Common myeloid progenitor, CD34-positive (primary cell): ENCODE measurements around the gene STX19.

Source experiments
- CTCF ChIA-PET: fragments of 350-600 bp; sonication (Branson Sonifier 250); formaldehyde crosslinking; loops from one replicate; lab custom pipeline; 2021; ENCODE audit warnings: antibody characterized with exemption; lab: Charles Lee
- POLR2A ChIA-PET: fragments of 350-600 bp; sonication (Branson Sonifier 250); formaldehyde crosslinking; loops from one replicate; lab custom pipeline; 2021; ENCODE audit warnings: antibody characterized with exemption; lab: Charles Lee
- DNase-seq, 3 donors: peaks; one replicate each; pipeline versions ENCODE4 v3.0.0 to v3.0.0-alpha.2; 2013
- H3K27ac ChIP-seq, 2 experiments: 1 replicate in 1 of 2; 2 replicates in 1 of 2; pipeline ENCODE4 v1.7.0; 2013; ENCODE audit warnings: inconsistent platforms in 2 of 2, low read length in 2 of 2, mild to moderate bottlenecking in 2 of 2, low read depth in 1 of 2, moderate library complexity in 1 of 2; ENCODE audit not compliant: severe bottlenecking in 2 of 2, insufficient read depth in 1 of 2, poor library complexity in 1 of 2
- H3K27me3 ChIP-seq, 5 experiments: replicated peaks in 2 of 5; 1 replicate in 3 of 5; 2 replicates in 2 of 5; pipeline versions ENCODE4 v1.6.1 to v1.7.0; 2013; ENCODE audit warnings: low read length in 4 of 5, mild to moderate bottlenecking in 2 of 5, moderate library complexity in 2 of 5, inconsistent platforms in 1 of 5; ENCODE audit not compliant: insufficient read depth in 5 of 5, control insufficient read depth in 4 of 5
- H3K36me3 ChIP-seq, 4 experiments: 1 replicate in 2 of 4; 2 replicates in 2 of 4; pipeline versions ENCODE4 v1.6.1 to v1.7.0; 2013; ENCODE audit warnings: low read length in 3 of 4, control low read depth in 1 of 4, mild to moderate bottlenecking in 1 of 4; ENCODE audit not compliant: control insufficient read depth in 4 of 4, insufficient read depth in 4 of 4
- H3K4me1 ChIP-seq, 4 experiments: 1 replicate in 3 of 4; 2 replicates in 1 of 4; pipeline versions ENCODE4 v1.6.1 to v1.7.1; 2013; ENCODE audit warnings: low read length in 3 of 4, mild to moderate bottlenecking in 3 of 4, control low read depth in 1 of 4, inconsistent platforms in 1 of 4, moderate library complexity in 1 of 4; ENCODE audit not compliant: control insufficient read depth in 4 of 4, insufficient read depth in 4 of 4; ENCODE audit errors: control extremely low read depth in 1 of 4
- H3K4me3 ChIP-seq, 7 experiments: 1 replicate in 4 of 7; 2 replicates in 3 of 7; pipeline versions ENCODE4 v1.5.1 to v1.7.0; 2013; ENCODE audit warnings: mild to moderate bottlenecking in 7 of 7, low read length in 6 of 7, moderate library complexity in 6 of 7, inconsistent platforms in 2 of 7, low read depth in 2 of 7, control low read depth in 1 of 7; ENCODE audit not compliant: insufficient read depth in 4 of 7, control insufficient read depth in 1 of 7; ENCODE audit errors: extremely low read depth in 1 of 7
- H3K9me3 ChIP-seq, 5 experiments: 1 replicate in 4 of 5; 2 replicates in 1 of 5; pipeline versions ENCODE4 v1.6.1 to v1.7.1; 2013; ENCODE audit warnings: low read length in 4 of 5, mild to moderate bottlenecking in 2 of 5, inconsistent platforms in 1 of 5, low read depth in 1 of 5, moderate library complexity in 1 of 5; ENCODE audit not compliant: control insufficient read depth in 4 of 5, insufficient read depth in 2 of 5; ENCODE audit errors: control extremely low read depth in 1 of 5
- WGBS: methylation state at CpG from one replicate; pipeline ENCODE4 v1.1.5; 2013; ENCODE audit not compliant: insufficient coverage; 5-methylcytosine and 5-hydroxymethylcytosine counted together

The STX19 gene

DNA sequence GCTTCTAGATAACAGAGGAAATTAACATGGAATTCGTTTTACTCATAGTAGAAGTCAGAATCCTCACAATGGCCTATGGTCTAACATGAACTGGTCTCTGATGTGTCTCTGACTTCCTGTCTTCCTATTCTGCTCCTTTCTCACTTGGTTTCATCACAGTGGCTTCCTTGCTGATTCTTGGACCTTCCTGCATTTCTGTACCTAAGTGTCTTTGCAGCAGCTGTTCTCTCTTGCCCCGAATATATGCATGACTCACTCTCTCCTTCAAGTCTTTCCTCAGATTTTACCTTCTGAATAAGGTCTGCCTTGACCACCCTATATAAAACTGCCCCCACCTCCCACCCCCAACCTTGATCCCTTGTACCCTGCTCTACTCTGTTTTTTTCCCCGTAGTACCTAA is 34.3 kb downstream of the STX19 start:
- POLR2A ChIA-PET, result no interaction called here
- CTCF ChIA-PET, result interaction anchor here (0.7 to 1.5 kb wide), 2 partner anchors 11 to 22 kb away, joined by 4 to 5 read pairs; no protein-coding TSS in a partner anchor

DNA sequence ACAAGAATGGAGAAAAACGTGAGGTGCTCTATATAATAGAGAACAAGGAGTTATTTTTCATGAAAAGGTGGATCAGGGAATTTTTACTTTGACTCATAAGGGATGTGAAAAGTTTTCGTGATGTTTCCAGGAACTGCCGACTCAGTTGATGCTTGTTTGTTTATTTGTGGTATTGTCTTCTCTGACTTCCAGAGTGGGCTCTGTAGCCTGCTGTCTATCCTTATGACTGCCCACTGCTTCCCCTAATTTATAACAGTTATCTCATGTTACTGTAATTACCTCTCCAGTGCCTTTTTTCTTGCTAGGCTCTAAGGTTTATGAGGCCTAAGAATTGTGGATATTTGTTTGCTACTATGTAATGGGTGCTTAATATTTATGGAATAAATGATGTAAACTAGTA is 36.2 kb downstream of the STX19 start:
- H3K27me3 ChIP-seq, result no peaks in the 10 kb centered on the region
- CTCF ChIA-PET, result no interaction called here
- H3K4me3 ChIP-seq, result no peak overlapping the region
- no peaks in the 10 kb centered on the region for H3K36me3 ChIP-seq
- peaks cover 0 to 2% (median 0%) of the 10 kb centered on the region in 4 experiments for H3K4me1 ChIP-seq
- H3K27ac ChIP-seq, result no peak overlapping the region
- H3K9me3 ChIP-seq, result no peaks in the 10 kb centered on the region
- POLR2A ChIA-PET, result no interaction called here
- 100% methylated on average over 1 of the region's 3 CpGs for WGBS
- DNase-seq, result no peak

More for the DNA sequence above, 34.3 kb downstream of the STX19 start:
- Histone ChIP-seq H3K4me1 (peaks cover 0 to 2% (median 0%) of the 10 kb centered on the region in 4 experiments), H3K27ac (no peak overlapping the region), H3K36me3 (no peaks in the 10 kb centered on the region), H3K27me3 (no peaks in the 10 kb centered on the region), H3K4me3 (no peak overlapping the region), H3K9me3 (no peaks in the 10 kb centered on the region)
- WGBS, result 100% methylated on average over 2 of the region's 3 CpGs
- no peak for DNase-seq

DNA sequence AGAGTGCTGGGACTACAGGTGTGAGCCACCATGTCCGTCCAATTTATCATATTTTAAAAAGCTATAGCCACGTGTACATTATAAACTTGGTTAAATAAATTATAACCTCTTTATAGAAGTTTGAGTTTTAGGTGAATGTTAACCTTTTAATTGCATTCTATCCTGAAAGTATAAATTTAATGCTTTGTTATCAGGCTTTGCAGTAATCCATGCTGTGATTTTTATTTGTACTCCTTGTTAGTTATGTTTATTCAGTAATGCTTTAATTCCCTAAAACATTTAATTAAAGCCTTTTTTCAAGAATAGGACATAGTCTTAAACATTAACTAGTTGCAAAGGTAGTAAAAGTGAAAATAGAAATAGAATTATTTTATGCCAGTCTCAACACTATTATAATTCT is 36.8 kb downstream of the STX19 start:
- Histone ChIP-seq H3K9me3 (no peaks in the 10 kb centered on the region), H3K36me3 (no peaks in the 10 kb centered on the region), H3K27ac (no peak overlapping the region), H3K4me3 (no peak overlapping the region), H3K27me3 (no peaks in the 10 kb centered on the region), H3K4me1 (peaks cover 0 to 2% (median 0%) of the 10 kb centered on the region in 4 experiments)
- DNase-seq, result no peak
- ChIA-PET POLR2A (no interaction called here), CTCF (no interaction called here)
- WGBS, result no CpG with 5 or more reads among the region's 2 CpGs

DNA sequence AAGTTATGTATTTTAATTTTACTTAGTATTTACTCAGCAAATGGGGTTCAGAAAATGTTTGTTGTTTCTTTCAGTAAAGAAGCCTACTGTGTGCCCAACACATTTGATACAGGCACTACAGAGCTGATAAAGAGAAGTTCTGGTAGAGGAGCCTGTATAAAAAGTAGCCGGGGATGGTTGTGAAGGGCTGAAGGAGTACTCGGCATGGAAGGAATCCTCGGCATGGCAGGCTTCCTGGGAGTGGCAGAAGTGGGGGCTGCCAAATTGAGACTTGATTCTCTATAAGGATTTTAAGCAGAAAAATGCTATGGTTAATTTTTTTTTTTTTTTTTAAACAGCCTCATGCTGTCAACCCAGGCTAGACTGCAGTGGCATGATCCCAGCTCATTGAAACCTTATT is 39.2 kb downstream of the STX19 start:
- no peak overlapping the region for H3K4me3 ChIP-seq
- H3K9me3 ChIP-seq, result no peaks in the 10 kb centered on the region
- 100% methylated on average over 1 of the region's 3 CpGs for WGBS
- H3K27me3 ChIP-seq, result no peaks in the 10 kb centered on the region
- POLR2A ChIA-PET, result no interaction called here
- no peaks in the 10 kb centered on the region for H3K36me3 ChIP-seq
- no peak overlapping the region for H3K27ac ChIP-seq
- peaks cover 0 to 2% (median 0%) of the 10 kb centered on the region in 4 experiments for H3K4me1 ChIP-seq
- no peak for DNase-seq
- CTCF ChIA-PET, result interaction anchor here (1.3 to 1.6 kb wide), 2 partner anchors 9 to 10 kb away, joined by 4 to 5 read pairs; partner anchors contain the start of gene ARL13B

DNA sequence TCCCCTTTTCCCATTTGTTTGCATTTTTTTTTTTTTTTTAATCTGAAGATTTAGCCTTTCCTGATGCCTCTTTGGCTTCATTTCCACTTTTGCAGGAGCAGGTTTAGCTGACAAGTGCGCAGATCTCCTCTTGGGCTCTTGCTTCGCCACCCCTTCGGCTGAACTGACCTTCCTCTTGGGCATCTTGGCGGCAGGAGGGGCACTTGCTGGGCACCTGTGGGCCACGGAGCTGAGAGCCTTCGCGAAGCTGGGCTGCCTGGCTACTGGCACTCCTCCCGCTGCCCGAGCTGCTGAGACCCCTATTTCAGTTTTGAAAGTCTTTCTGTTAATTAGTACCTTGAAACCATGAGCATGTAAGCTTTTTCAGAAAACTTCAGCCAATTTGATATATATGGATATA is 39.6 kb downstream of the STX19 start:
- Histone ChIP-seq H3K36me3 (no peaks in the 10 kb centered on the region), H3K27me3 (no peaks in the 10 kb centered on the region), H3K9me3 (no peaks in the 10 kb centered on the region), H3K27ac (no peak overlapping the region), H3K4me3 (no peak overlapping the region), H3K4me1 (peaks cover 0 to 1% (median 0%) of the 10 kb centered on the region in 4 experiments)
- no peak for DNase-seq
- WGBS, result 93% methylated on average over 7 of the region's 9 CpGs
- ChIA-PET POLR2A (no interaction called here), CTCF (interaction anchor here (0.6 to 1.6 kb wide), 3 partner anchors 8 to 130 kb away, joined by 3 to 5 read pairs (median 4); partner anchors contain the start of gene ARL13B)

DNA sequence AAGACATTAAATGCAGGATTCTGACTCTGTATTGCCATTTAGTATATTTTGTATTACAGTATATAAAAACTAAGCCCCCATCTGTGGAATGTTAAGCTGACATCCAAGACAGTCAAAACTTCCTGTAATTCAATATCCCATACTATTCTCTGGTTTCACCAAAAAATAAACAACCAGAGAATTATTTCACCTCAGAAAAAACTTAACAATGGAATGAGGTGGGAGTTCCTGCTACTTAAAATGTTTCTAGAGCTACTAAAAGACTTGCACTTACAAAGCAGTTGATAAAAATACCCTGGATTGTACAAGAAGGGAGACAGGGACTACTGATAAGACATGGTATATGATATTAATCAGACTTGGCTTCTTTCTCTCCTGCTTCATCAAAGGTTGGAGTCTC is 40.1 kb downstream of the STX19 start:
- Histone ChIP-seq H3K4me1 (no peaks in the 10 kb centered on the region), H3K36me3 (no peaks in the 10 kb centered on the region), H3K27me3 (no peaks in the 10 kb centered on the region), H3K9me3 (no peaks in the 10 kb centered on the region), H3K27ac (no peak overlapping the region), H3K4me3 (no peak overlapping the region)
- ChIA-PET CTCF (interaction anchor here (0.6 to 1.6 kb wide), 3 partner anchors 8 to 130 kb away, joined by 3 to 5 read pairs (median 4); partner anchors contain the start of gene ARL13B), POLR2A (no interaction called here)
- no peak for DNase-seq

DNA sequence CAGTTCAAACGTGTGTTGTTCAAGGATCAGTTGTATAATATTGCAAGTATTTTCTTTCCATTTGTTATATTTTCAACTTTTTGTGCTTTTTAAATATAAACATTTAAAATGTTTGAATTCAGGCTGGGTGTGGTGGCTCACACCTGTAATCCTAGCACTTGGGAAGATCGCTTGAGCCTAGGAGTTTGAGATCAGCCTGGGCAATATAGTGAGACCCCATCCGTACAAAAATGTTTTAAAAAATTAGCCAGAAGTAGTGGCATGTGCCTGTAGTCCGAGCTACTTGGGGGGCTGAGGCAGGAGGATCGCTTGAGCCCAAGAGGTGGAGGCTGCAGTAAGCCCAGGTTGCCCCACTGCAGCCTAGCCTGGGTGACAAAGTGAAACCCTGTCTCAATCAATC is 43.8 kb downstream of the STX19 start:
- 96% methylated on average over 3 of the region's 5 CpGs for WGBS
- Histone ChIP-seq H3K27ac (no peak overlapping the region), H3K9me3 (no peaks in the 10 kb centered on the region), H3K36me3 (no peaks in the 10 kb centered on the region), H3K4me3 (no peak overlapping the region), H3K4me1 (peaks cover 0 to 10% (median 5%) of the 10 kb centered on the region in 4 experiments), H3K27me3 (no peaks in the 10 kb centered on the region)
- ChIA-PET CTCF (no interaction called here), POLR2A (no interaction called here)
- no peak for DNase-seq
